Endothelial cell of hepatic sinusoid (primary cell): ENCODE measurements around the gene FANCL.
"Not testable (repeated sequence)": the region's sequence is repeated elsewhere in the genome, so short reads cannot be mapped to it uniquely, and the experiment has no call there.

Experiments
- in situ Hi-C: cut with HindIII; loops from 2 replicates; pipeline ENCODE4 v1.10.0; 2017; ENCODE audit warnings: low sequenced_read_pairs

FANCL gene

GRCh38 chr2:58155160-58155778, 85.9 kb downstream of the FANCL start:
- in situ Hi-C loops: no loop called here

GRCh38 chr2:58146707-58147106, 94.4 kb downstream of the FANCL start:
- in situ Hi-C loops: no loop called here

GRCh38 chr2:58145769-58146168, 95.4 kb downstream of the FANCL start:
- in situ Hi-C loops: not testable (repeated sequence)

- in situ Hi-C loops: no loop called here
Measured at GRCh38 chr2:58140508-58141072, 100.5 kb downstream of the FANCL start.

- in situ Hi-C loops: no loop called here
Measured at GRCh38 chr2:58138396-58139030, 102.6 kb downstream of the FANCL start.

- in situ Hi-C loops: no loop called here
Measured at GRCh38 chr2:58137856-58138255, 103.3 kb downstream of the FANCL start.

GRCh38 chr2:58137221-58137620, 103.9 kb downstream of the FANCL start:
- in situ Hi-C loops: no loop called here

- in situ Hi-C loops: no loop called here
Measured at GRCh38 chr2:58135861-58136260, 105.3 kb downstream of the FANCL start.

- in situ Hi-C loops: no loop called here
Measured at GRCh38 chr2:58133395-58133794, 107.7 kb downstream of the FANCL start.

- in situ Hi-C loops: no loop called here
Measured at GRCh38 chr2:58131191-58132011, 109.7 kb downstream of the FANCL start.

GRCh38 chr2:58130238-58130637, 110.9 kb downstream of the FANCL start:
- in situ Hi-C loops: no loop called here

- in situ Hi-C loops: no loop called here
Measured at GRCh38 chr2:58127111-58127510, 114.0 kb downstream of the FANCL start.

- in situ Hi-C loops: no loop called here
Measured at GRCh38 chr2:58122540-58122939, 118.6 kb downstream of the FANCL start.

GRCh38 chr2:58122040-58122439, 119.1 kb downstream of the FANCL start:
- in situ Hi-C loops: no loop called here

- in situ Hi-C loops: no loop called here
Measured at GRCh38 chr2:58120626-58121229, 120.4 kb downstream of the FANCL start.

- in situ Hi-C loops: not testable (repeated sequence)
Measured at GRCh38 chr2:58113563-58113962, 127.6 kb downstream of the FANCL start.

- in situ Hi-C loops: no loop called here
Measured at GRCh38 chr2:58110765-58111164, 130.4 kb downstream of the FANCL start.

GRCh38 chr2:58109481-58109880, 131.6 kb downstream of the FANCL start:
- in situ Hi-C loops: no loop called here
